22Rv1 (cell line): ENCODE data around the gene CXCL12.

ENCODE experiments used
- H3K27ac ChIP-seq: fragments of 450-650 bp; 2 replicates; pipeline ENCODE4 v1.5.1; 2017
- ZFX ChIP-seq: fragments of 450-650 bp; IDR thresholded peaks from 2 replicates; pipeline ENCODE4 v1.6.1; 2017; ENCODE audit warnings: antibody characterized with exemption, borderline replicate concordance
- TF ChIP-seq, protein P1 (sequence below): fragments of 450-650 bp; IDR thresholded peaks from 2 replicates; pipeline ENCODE4 v1.5.1; 2017; ENCODE audit warnings: mild to moderate bottlenecking

Gene CXCL12

DNA sequence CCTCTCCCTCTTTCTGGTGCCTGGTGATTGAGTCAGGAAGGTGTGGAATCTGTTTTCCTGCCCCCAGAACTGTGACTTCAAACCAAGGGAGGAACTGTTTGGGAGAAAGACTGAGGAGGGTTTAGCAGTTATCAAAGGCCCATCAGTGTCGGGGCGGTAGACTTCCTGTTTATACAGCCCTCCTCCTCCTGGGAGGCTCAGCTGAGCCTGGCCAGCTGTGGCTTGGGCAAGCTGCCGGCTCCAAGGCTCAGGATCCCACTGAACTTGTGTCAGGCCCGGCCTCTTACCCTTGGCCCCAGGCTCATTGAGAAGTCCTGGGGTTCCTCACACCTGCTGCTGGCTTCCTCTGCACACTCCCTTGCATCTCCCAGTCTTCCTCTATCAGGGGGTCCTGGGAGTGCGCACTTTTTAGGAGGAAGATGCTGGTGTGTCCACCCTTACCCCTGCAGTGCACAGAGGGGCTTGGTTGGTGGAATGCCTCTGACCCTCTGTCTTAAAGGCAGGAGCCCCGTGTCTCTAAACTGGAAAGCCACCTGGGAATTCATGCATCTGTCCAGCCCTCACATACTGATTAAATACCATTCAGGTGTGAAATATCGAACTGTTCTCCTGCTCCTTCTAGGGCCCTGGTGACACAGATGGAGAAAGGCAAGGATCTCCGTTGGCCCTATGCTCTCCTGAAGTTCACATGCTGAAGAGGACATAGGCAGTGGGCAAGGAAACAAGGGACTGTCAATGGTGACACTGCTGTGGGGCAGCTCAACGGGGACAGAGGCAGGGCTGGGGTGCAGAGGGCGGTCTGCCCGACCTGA, 32.4 kb downstream of the CXCL12 start:
- no peak for TF ChIP-seq ZFX
- TF ChIP-seq, protein P1, sequence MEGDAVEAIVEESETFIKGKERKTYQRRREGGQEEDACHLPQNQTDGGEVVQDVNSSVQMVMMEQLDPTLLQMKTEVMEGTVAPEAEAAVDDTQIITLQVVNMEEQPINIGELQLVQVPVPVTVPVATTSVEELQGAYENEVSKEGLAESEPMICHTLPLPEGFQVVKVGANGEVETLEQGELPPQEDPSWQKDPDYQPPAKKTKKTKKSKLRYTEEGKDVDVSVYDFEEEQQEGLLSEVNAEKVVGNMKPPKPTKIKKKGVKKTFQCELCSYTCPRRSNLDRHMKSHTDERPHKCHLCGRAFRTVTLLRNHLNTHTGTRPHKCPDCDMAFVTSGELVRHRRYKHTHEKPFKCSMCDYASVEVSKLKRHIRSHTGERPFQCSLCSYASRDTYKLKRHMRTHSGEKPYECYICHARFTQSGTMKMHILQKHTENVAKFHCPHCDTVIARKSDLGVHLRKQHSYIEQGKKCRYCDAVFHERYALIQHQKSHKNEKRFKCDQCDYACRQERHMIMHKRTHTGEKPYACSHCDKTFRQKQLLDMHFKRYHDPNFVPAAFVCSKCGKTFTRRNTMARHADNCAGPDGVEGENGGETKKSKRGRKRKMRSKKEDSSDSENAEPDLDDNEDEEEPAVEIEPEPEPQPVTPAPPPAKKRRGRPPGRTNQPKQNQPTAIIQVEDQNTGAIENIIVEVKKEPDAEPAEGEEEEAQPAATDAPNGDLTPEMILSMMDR = no peak
- no peak overlapping the region for H3K27ac ChIP-seq

DNA sequence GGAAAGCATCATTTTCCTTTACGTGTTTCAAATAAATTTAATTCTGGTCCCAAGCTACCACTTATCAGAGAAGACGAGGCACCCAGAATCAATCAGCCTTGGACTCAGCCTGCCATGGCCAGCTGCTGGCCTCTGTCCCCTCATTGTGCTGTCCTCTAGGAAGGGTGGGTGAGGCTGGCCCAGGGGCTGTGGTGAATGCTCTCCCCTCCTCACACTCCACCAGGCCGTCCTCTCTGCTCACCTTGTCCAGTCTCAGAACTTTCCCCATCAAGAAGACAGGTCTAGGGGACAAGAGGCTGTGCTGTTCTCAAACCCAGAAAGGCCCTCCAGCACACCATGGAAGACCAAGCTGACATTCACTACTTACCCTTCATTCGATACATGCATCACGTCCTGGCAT, 36.4 kb downstream of the CXCL12 start:
- TF ChIP-seq, protein P1 = no peak
- TF ChIP-seq ZFX = no peak

DNA sequence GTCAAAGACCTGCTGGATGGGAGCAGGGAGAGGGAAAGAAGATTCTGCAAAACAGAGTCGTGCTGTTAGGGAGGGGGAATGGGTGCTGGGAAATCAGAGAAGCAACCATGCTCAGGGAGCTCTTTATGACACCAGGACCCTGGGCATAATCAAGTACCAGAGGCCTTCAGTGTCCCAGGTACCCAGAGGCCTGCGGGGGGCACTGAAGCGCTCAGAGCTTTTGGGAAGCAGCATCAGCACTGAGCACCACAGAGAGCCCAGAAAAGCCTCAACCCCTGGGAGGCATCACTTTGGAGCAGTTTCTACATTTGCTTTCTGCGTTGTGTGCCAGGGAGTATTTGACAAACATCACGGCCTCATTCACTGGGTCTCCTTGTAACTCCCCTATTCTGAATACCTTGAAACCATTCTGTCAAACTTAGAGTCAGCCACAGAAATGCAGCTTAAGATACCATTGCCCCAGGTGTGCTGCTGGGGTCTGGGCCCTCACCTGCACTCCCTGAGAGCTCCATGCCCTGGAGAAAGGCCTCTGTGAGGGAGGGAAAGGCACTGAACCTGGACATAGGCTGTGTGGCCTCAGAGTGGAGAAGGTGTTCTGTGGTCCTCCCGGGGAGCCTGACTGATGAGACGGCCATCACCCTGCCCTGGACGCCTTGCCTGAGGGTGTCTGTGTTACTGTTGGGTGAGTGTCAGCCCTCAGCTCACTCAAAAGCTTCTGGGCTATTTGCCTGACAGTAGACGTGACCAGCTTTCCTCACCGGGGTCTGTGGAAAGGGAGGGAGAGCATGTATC, 37.1 kb downstream of the CXCL12 start:
- TF ChIP-seq ZFX = no peak
- TF ChIP-seq, protein P1 = no peak
- H3K27ac ChIP-seq = no peak overlapping the region

More for the DNA sequence above, 36.4 kb downstream of the CXCL12 start:
- no peak overlapping the region for H3K27ac ChIP-seq

DNA sequence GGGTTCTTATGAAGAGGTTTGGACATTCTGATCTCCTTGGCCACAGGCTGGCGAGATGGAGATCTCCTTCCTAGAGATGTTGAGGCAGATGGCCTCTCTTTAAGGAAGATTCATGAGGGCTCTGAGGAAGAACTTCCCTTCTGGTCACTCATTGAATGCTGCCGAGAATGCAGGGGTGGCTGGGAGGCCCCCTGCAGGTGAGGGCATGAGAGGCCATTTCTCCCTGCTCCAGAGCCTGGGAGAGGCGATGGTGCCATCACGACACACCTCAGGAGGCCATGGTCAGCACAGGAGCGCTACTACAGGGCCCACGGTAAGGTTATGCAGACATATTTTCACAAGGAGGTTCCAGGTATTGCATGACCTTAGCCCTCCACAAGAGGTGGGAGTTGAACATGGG, 40.2 kb downstream of the CXCL12 start:
- TF ChIP-seq ZFX = no peak
- TF ChIP-seq, protein P1 = no peak
- H3K27ac ChIP-seq = no peak overlapping the region

DNA sequence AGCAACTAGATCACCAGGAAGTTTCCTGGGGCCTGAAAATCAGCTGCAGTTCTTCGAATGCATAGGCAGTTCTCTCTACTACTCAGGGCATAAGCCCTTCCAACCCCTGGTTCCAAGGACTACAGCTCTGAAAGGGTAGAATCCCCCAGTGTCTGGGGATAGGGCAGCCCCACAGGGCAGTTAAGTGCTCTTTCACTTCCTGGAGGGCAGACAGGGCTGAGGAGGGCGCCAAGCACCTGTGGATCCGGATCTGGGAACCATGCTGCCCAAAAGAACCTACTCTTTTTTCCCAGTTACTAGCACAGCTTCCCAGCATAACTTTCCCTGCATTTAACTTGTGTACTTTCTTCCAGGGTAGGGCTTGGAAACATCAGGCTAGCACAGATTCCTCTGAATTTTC, 41.1 kb downstream of the CXCL12 start:
- TF ChIP-seq ZFX = no peak
- TF ChIP-seq, protein P1 = no peak
- H3K27ac ChIP-seq = no peak overlapping the region

DNA sequence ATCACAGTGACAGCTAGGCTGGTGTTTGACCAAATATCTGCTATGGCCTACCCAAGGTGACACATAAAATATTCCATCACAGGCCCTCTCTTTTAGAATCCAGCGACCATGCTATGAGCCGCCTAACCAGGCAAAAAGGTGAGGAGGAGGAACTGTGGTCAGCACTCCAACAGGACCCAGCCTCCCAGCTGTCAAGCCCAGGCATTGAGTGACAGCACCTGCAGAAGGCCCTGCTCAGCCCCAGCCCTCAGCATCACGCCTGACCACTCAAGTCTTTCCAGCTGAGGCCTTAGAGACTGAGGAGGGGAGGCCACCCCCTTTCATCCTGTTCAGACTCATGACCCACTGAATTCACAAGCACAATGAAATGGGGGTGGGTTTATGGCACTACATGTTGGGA, 43.0 kb downstream of the CXCL12 start:
- no peak for TF ChIP-seq ZFX
- TF ChIP-seq, protein P1 = no peak
- no peak overlapping the region for H3K27ac ChIP-seq

DNA sequence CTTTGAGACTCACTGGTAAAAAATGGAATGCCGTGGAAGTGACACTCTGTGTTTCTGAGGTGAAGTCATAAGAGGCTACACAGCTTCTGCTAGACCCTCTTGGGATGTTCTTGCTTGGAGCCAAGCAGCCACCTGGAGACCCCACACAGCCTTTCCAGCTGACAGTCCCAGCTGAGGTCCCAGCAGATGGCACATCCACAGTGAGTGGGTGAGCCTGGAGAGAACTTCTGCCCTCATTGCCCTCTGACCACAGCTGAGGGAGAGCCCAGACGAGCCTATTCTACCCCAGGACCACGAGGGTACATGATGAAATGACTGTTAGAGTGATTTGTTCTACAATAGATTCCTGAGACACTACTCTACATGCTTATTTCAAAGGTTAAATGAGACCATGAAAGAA, 44.3 kb downstream of the CXCL12 start:
- no peak for TF ChIP-seq ZFX
- TF ChIP-seq, protein P1 = no peak
- H3K27ac ChIP-seq = no peak overlapping the region
